Activated naive CD4-positive, alpha-beta T cell treated with anti-CD3 and anti-CD28 coated beads for 36 hours (primary cell): ENCODE data around the gene C2orf15. TPM values are rescaled to one million over a fixed set of nuclear protein-coding genes. Genes with fewer than 3 reads are reported as not detected.

Source experiments
- CTCF ChIA-PET: fragments of 350-600 bp; sonication (Branson Sonifier 250); formaldehyde crosslinking; loops from one replicate; lab custom pipeline; 2021; ENCODE audit warnings: antibody characterized with exemption; lab: Charles Lee
- DNase-seq: peaks from one replicate; pipeline ENCODE4 v3.0.0-alpha.2; 2020
- H3K27ac Mint-ChIP-seq: one replicate; pipeline ENCODE4 v1.8.0; 2021; ENCODE audit warnings: mild to moderate bottlenecking, mixed read lengths
- H3K27me3 Mint-ChIP-seq: one replicate; pipeline ENCODE4 v1.8.0; 2021; ENCODE audit warnings: low read depth, mixed read lengths
- H3K36me3 Mint-ChIP-seq: one replicate; pipeline ENCODE4 v1.8.0; 2021; ENCODE audit warnings: low read depth, mixed read lengths
- H3K4me1 Mint-ChIP-seq: one replicate; pipeline ENCODE4 v1.8.0; 2021; ENCODE audit warnings: low read depth, mixed read lengths
- H3K4me3 Mint-ChIP-seq: one replicate; pipeline ENCODE4 v1.8.0; 2021; ENCODE audit warnings: mild to moderate bottlenecking, moderate library complexity, mixed read lengths
- H3K9me3 Mint-ChIP-seq: one replicate; pipeline ENCODE4 v1.8.0; 2021; ENCODE audit warnings: mixed read lengths
- intact Hi-C: fragments of 100-400 bp; cut with micrococcal nuclease; formaldehyde crosslinking; loops from one replicate; pipeline ENCODE4 v1.15.1; 2023
- total RNA-seq, 2 experiments: library from RNA; stranded (reverse); gene quantifications; one replicate each; pipeline ENCODE4 v1.2.3, GENCODE V29; 2021

The C2orf15 gene
- total RNA-seq, 2 experiments from 2014 or later, result 1.4 to 1.6 TPM

DNA sequence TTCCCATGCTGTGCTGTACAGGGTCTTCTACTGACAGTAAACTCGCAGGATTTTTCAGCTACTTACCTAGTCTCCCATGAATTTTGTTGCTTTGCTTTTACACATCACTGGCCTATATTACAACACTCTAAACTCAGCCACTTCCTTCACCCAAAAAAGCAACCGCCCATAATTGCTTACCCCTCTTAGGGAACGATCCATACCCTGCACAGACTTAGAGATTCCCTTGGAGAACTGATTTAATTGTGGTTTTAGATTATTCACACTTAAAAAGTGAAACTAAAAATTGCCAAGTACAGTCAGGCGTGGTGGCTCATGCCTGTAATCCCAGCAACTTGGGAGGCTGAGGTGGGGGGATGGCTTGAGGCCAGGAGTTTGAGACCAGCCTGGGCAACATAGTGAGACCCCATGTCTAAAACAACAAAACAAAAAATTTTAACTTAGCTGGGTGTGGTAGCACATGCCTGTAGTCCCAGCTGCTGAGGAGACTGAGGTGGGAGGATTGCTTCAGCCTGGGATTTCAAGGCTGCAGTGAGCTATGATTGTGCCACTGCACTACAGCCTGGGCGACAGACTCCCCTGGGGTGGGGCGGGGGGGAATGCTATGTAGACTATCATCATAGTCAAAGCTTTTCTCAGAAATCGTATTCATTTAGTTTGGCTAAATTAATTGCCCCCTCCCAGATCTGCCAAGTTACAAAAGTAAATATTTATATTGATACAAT is 58.7 kb downstream of the C2orf15 start:
- no peak overlapping the region for H3K4me3 Mint-ChIP-seq
- no peaks in the 10 kb centered on the region for H3K4me1 Mint-ChIP-seq
- H3K36me3 Mint-ChIP-seq, result peaks cover 6% of the 10 kb centered on the region
- CTCF ChIA-PET, result no interaction called here
- no peak for DNase-seq
- no peaks in the 10 kb centered on the region for H3K27me3 Mint-ChIP-seq
- intact Hi-C loops, result no loop called here
- no peaks in the 10 kb centered on the region for H3K9me3 Mint-ChIP-seq
- no peak overlapping the region for H3K27ac Mint-ChIP-seq

Other genes starting within 250 kb of the C2orf15 start
- gene CRACDL, start 205.5 kb upstream of the C2orf15 start, total RNA-seq, result under 1 TPM; 0.14 to 0.35 TPM
- gene TSGA10, start 13.2 kb downstream of the C2orf15 start, total RNA-seq, result 1 to 10 TPM; 7.2 to 8.9 TPM
- 1 to 10 TPM; 7.0 to 8.1 TPM for gene LIPT1, start 13.3 kb downstream of the C2orf15 start, total RNA-seq
- 10 to 100 TPM; 61.4 to 64.1 TPM for gene MITD1, start 39.4 kb downstream of the C2orf15 start, total RNA-seq
- 10 to 100 TPM; 40.2 to 43.3 TPM for gene MRPL30, start 39.5 kb downstream of the C2orf15 start, total RNA-seq
- gene LYG2, start 114.0 kb downstream of the C2orf15 start, total RNA-seq, result not detected
- under 1 TPM; 0.32 to 0.36 TPM for gene LYG1, start 159.5 kb downstream of the C2orf15 start, total RNA-seq
- gene TXNDC9, start 194.6 kb downstream of the C2orf15 start, total RNA-seq, result 10 to 100 TPM; 19.9 to 24.3 TPM
- 10 to 100 TPM; 70.2 to 71.1 TPM for gene EIF5B, start 195.7 kb downstream of the C2orf15 start, total RNA-seq